Liver (tissue), 9 donors: Measurements from ENCODE around the gene COLEC12. TPM values are rescaled to one million over a fixed set of nuclear protein-coding genes. Genes with fewer than 3 reads are reported as not detected.

Source experiments
- DNase-seq: peaks from one replicate; pipeline ENCODE4 v3.0.0-alpha.2; 2017; ENCODE audit warnings: low spot score
- H3K27ac ChIP-seq, 2 donors: one replicate each; pipeline ENCODE4 v1.7.0; 2013; ENCODE audit warnings: inconsistent platforms in 2 of 2, low read length in 2 of 2, control low read depth in 1 of 2, low read depth in 1 of 2, mild to moderate bottlenecking in 1 of 2
- H3K27me3 ChIP-seq, 4 donors: one replicate each; pipeline versions ENCODE4 v1.6.1 to v1.7.0; 2013; ENCODE audit warnings: low read length in 3 of 4, inconsistent platforms in 1 of 4, mild to moderate bottlenecking in 1 of 4, moderate library complexity in 1 of 4; ENCODE audit not compliant: control insufficient read depth in 4 of 4, insufficient read depth in 4 of 4
- H3K36me3 ChIP-seq, 4 donors: one replicate each; pipeline versions ENCODE4 v1.6.1 to v1.7.0; 2013; ENCODE audit warnings: low read length in 3 of 4, mild to moderate bottlenecking in 3 of 4, low read depth in 1 of 4, moderate library complexity in 1 of 4; ENCODE audit not compliant: control insufficient read depth in 4 of 4, insufficient read depth in 3 of 4
- H3K4me1 ChIP-seq, 4 donors: one replicate each; pipeline versions ENCODE4 v1.6.1 to v1.7.0; 2013; ENCODE audit warnings: low read length in 3 of 4, mild to moderate bottlenecking in 3 of 4, moderate library complexity in 1 of 4; ENCODE audit not compliant: control insufficient read depth in 4 of 4, insufficient read depth in 4 of 4
- H3K4me3 ChIP-seq, 3 donors: one replicate each; pipeline versions ENCODE4 v1.6.1 to v1.7.0; 2013; ENCODE audit warnings: low read length in 3 of 3, control low read depth in 1 of 3, low read depth in 1 of 3, mild to moderate bottlenecking in 1 of 3
- H3K9ac ChIP-seq, 2 donors: one replicate each; pipeline ENCODE4 v1.7.0; 2013; ENCODE audit warnings: low read length in 2 of 2, mild to moderate bottlenecking in 2 of 2, moderate library complexity in 2 of 2, control low read depth in 1 of 2, low read depth in 1 of 2
- H3K9me3 ChIP-seq, 4 donors: one replicate each; pipeline versions ENCODE4 v1.6.1 to v1.7.0; 2013; ENCODE audit warnings: low read length in 3 of 4; ENCODE audit not compliant: control insufficient read depth in 4 of 4
- ATF3 ChIP-seq: IDR thresholded peaks from 2 replicates; pipeline ENCODE4 v1.6.1; 2016; ENCODE audit warnings: antibody characterized with exemption
- CTCF ChIP-seq: fragments of 150-350 bp; IDR thresholded peaks from 2 replicates; pipeline ENCODE4 v1.5.1; 2017; ENCODE audit warnings: improper control_type of control experiment, low read depth, low read length; ENCODE audit not compliant: missing input control
- EGR1 ChIP-seq, 2 donors: IDR thresholded peaks; 2 replicates each; pipeline ENCODE4 v1.6.1; 2016 to 2018; ENCODE audit warnings: antibody characterized with exemption in 2 of 2, low read depth in 2 of 2
- FOXA1 ChIP-seq: IDR thresholded peaks from 2 replicates; pipeline ENCODE4 v1.6.1; 2016; ENCODE audit warnings: antibody characterized with exemption
- FOXA2 ChIP-seq: IDR thresholded peaks from 2 replicates; pipeline ENCODE4 v1.6.1; 2016; ENCODE audit warnings: antibody characterized with exemption
- GABPA ChIP-seq, 2 donors: IDR thresholded peaks in 1 of 2; conservative IDR thresholded peaks in 1 of 2; 2 replicates each; pipeline ENCODE4 v1.6.1; 2016; ENCODE audit warnings: antibody characterized with exemption in 2 of 2, mild to moderate bottlenecking in 1 of 2, moderate library complexity in 1 of 2
- HNF4G ChIP-seq: IDR thresholded peaks from 2 replicates; pipeline ENCODE4 v1.6.1; 2016; ENCODE audit warnings: antibody characterized with exemption
- JUND ChIP-seq, 2 donors: IDR thresholded peaks; 2 replicates each; pipeline ENCODE4 v1.6.1; 2016; ENCODE audit warnings: antibody characterized with exemption in 2 of 2
- MAX ChIP-seq: IDR thresholded peaks from 2 replicates; pipeline ENCODE4 v1.6.1; 2016; ENCODE audit warnings: antibody characterized with exemption
- NR2F2 ChIP-seq: IDR thresholded peaks from 2 replicates; pipeline ENCODE4 v1.6.1; 2016; ENCODE audit warnings: antibody characterized with exemption
- RAD21 ChIP-seq, 2 donors: IDR thresholded peaks; 2 replicates each; pipeline ENCODE4 v1.6.1; 2016; ENCODE audit warnings: antibody characterized with exemption in 2 of 2, mild to moderate bottlenecking in 2 of 2
- REST ChIP-seq: IDR thresholded peaks from 2 replicates; pipeline ENCODE4 v1.6.1; 2016; ENCODE audit warnings: antibody characterized with exemption, mild to moderate bottlenecking
- RXRA ChIP-seq, 2 donors: IDR thresholded peaks; 2 replicates each; pipeline ENCODE4 v1.6.1; 2017 to 2018; ENCODE audit warnings: antibody characterized with exemption in 2 of 2, mild to moderate bottlenecking in 1 of 2
- SP1 ChIP-seq: IDR thresholded peaks from 2 replicates; pipeline ENCODE4 v1.6.1; 2018; ENCODE audit warnings: antibody characterized with exemption, mild to moderate bottlenecking
- TAF1 ChIP-seq: conservative IDR thresholded peaks from 2 replicates; pipeline ENCODE4 v1.6.1; 2016; ENCODE audit warnings: antibody characterized with exemption, mild to moderate bottlenecking
- YY1 ChIP-seq: IDR thresholded peaks from 2 replicates; pipeline ENCODE4 v1.6.1; 2016; ENCODE audit warnings: antibody characterized with exemption, mild to moderate bottlenecking
- ZBTB33 ChIP-seq: IDR thresholded peaks from 2 replicates; pipeline ENCODE4 v1.6.1; 2016; ENCODE audit warnings: antibody characterized with exemption
- WGBS: extraction: QIAGEN DNeasy Blood & Tissue Kit; methylation state at CpG from one replicate; pipeline ENCODE4 v1.1.7; 2013; 5-methylcytosine and 5-hydroxymethylcytosine counted together
- polyA plus RNA-seq, 2 donors: library from polyadenylated mRNA; stranded (reverse) in 1 of 2; unstranded in 1 of 2; fragments of 200-250 nt in 1 of 2; fragments of >200 nt in 1 of 2; fragmentation: Nextera tagmentation in 1 of 2; extraction: Ambion mirVana in 1 of 2; gene quantifications; one replicate each; pipeline versions ENCODE4 v1.2.1 to v1.2.3, GENCODE V29; 2013 to 2015
- total RNA-seq, 2 donors: library from RNA; depleted of rRNA; stranded (reverse); fragments of >200 nt; gene quantifications; one replicate each; pipeline ENCODE4 v1.2.3, GENCODE V29; 2014
- donor health status: healthy.
- donor health status: healthy.
- donor health status: healthy.
- donor health status: healthy.
- donor health status: healthy.

The COLEC12 gene
- total and polyA plus RNA-seq, 4 donors, result 0.03 to 1.6 (median 0.28) TPM

GRCh38 chr18:363301-364085 lies 137.0 kb downstream of the COLEC12 start:
- 59% methylated on average over 11 of the region's 11 CpGs for WGBS
- no peak overlapping the region for H3K9ac ChIP-seq

More at GRCh38 chr18:363301-364085, 137.0 kb downstream of the COLEC12 start:
- Histone ChIP-seq H3K27ac (no peak overlapping the region), H3K4me3 (no peak overlapping the region), H3K4me1 (no peaks in the 10 kb centered on the region), H3K36me3 (no peaks in the 10 kb centered on the region), H3K27me3 (peaks cover 0 to 5% (median 0%) of the 10 kb centered on the region in 4 donors), H3K9me3 (no peaks in the 10 kb centered on the region)
- no peak for DNase-seq
- TF ChIP-seq JUND (IDR thresholded peaks at IDR 0.05), result no peak
- no peak for TF ChIP-seq GABPA (IDR thresholded peaks at IDR 0.05 in 1 of 2, conservative IDR thresholded peaks at IDR 0.05 in 1 of 2)
- TF ChIP-seq YY1, result no peak
- no peak for TF ChIP-seq NR2F2
- TF ChIP-seq SP1, result no peak
- no peak for TF ChIP-seq CTCF
- no peak for TF ChIP-seq RXRA (IDR thresholded peaks at IDR 0.05)
- no peak for TF ChIP-seq FOXA2
- no peak for TF ChIP-seq ATF3
- TF ChIP-seq EGR1 (IDR thresholded peaks at IDR 0.05; ENCODE audit: low read depth in 2 of 2), result no peak
- TF ChIP-seq REST, result no peak
- TF ChIP-seq MAX, result no peak
- no peak for TF ChIP-seq FOXA1
- no peak for TF ChIP-seq HNF4G
- no peak for TF ChIP-seq ZBTB33
- TF ChIP-seq TAF1, result no peak
- no peak for TF ChIP-seq RAD21 (IDR thresholded peaks at IDR 0.05)
